GM12878 (cell line): ENCODE data around the gene MACROD2. TPM values are rescaled to one million over a fixed set of nuclear protein-coding genes. Genes with fewer than 3 reads are reported as not detected.

Source experiments
- ATAC-seq: fragments of 200-7000 bp; cut with Tn5 transposase; 3 replicates; pipeline ENCODE4 v1.9.1; 2020; ENCODE audit warnings: mild to moderate bottlenecking, moderate library complexity
- BruUV-seq: library from RNA; stranded (reverse); fragments of 400-500 nt; replicated peaks from 2 replicates; lab custom pipeline; 2021; lab: Mats Ljungman, UMichigan
- CTCF ChIA-PET: fragments of 300-600 bp; sonication (Branson Sonifier 250); formaldehyde crosslinking; extraction: SDS; loops from one replicate; lab custom pipeline; 2021; ENCODE audit warnings: inconsistent platforms; lab: Yijun Ruan, JAX
- POLR2A ChIA-PET: fragments of 350-600 bp; formaldehyde crosslinking; extraction: SDS; loops from one replicate; lab custom pipeline; 2021; ENCODE audit warnings: inconsistent platforms; lab: Charles Lee
- RAD21 ChIA-PET: fragments of 300-600 bp; sonication (Branson Sonifier 250); formaldehyde crosslinking; loops from one replicate; lab custom pipeline; 2023; ENCODE audit warnings: antibody characterized with exemption; ENCODE audit not compliant: unreplicated experiment; lab: Charles Lee
- SMC1A ChIA-PET: fragments of 300-600 bp; sonication (Branson Sonifier 250); formaldehyde crosslinking; loops from one replicate; lab custom pipeline; 2023; ENCODE audit not compliant: unreplicated experiment, uncharacterized antibody; lab: Charles Lee
- DNase-seq: peaks from one replicate; pipeline ENCODE4 v3.0.0-alpha.2; 2011; ENCODE audit warnings: low read depth, low spot score
- FAIRE-seq: peaks from 3 replicates; lab custom pipeline; 2011; peaks lifted over from hg19 to GRCh38; lab: Jason Lieb, UNC
- H2AFZ ChIP-seq: 2 replicates; pipeline ENCODE4 v1.6.0; 2011; ENCODE audit warnings: low read depth, low read length, control low read depth; ENCODE audit not compliant: control insufficient read depth
- H3K27ac ChIP-seq: 2 replicates; pipeline ENCODE4 v1.5.1; 2011; ENCODE audit warnings: control low read depth; ENCODE audit not compliant: control insufficient read depth, insufficient read depth
- H3K27me3 ChIP-seq, 2 experiments: replicated peaks in 1 of 2; 2 replicates each; pipeline versions ENCODE4 v1.6.0 to v1.6.1; 2011; ENCODE audit warnings: low read length in 1 of 2; ENCODE audit not compliant: control insufficient read depth in 2 of 2, insufficient read depth in 2 of 2
- H3K36me3 ChIP-seq, 2 experiments: 2 replicates each; pipeline ENCODE4 v1.5.1; 2011; ENCODE audit warnings: low read length in 1 of 2; ENCODE audit not compliant: control insufficient read depth in 2 of 2, insufficient read depth in 2 of 2
- H3K4me1 ChIP-seq: 2 replicates; pipeline ENCODE4 v1.6.1; 2011; ENCODE audit warnings: mild to moderate bottlenecking, low read length, moderate library complexity, mixed read lengths; ENCODE audit not compliant: control insufficient read depth, insufficient read depth
- H3K4me2 ChIP-seq: 2 replicates; pipeline ENCODE4 v1.6.0; 2011; ENCODE audit warnings: control low read depth; ENCODE audit not compliant: control insufficient read depth, insufficient read depth
- H3K4me3 ChIP-seq: fragments of 200-600 bp; sonication (generic); 2 replicates; pipeline ENCODE4 v1.5.1; 2016
- H3K79me2 ChIP-seq: 2 replicates; pipeline ENCODE4 v1.6.0; 2011; ENCODE audit warnings: low read length; ENCODE audit not compliant: control insufficient read depth, insufficient read depth
- H3K9ac ChIP-seq: 2 replicates; pipeline ENCODE4 v1.8.0; 2011; ENCODE audit warnings: low read length, control low read depth, mixed read lengths; ENCODE audit not compliant: control insufficient read depth, insufficient read depth
- H3K9me3 ChIP-seq: replicated peaks from 3 replicates; pipeline ENCODE4 v1.5.1; 2011; ENCODE audit warnings: mild to moderate bottlenecking, low read length; ENCODE audit not compliant: control insufficient read depth, insufficient read depth
- H4K20me1 ChIP-seq: 2 replicates; pipeline ENCODE4 v1.6.0; 2011; ENCODE audit not compliant: control insufficient read depth, insufficient read depth
- EGR1 ChIP-seq, 2 experiments: IDR thresholded peaks; 1 replicate in 1 of 2; 2 replicates in 1 of 2; pipeline ENCODE4 v1.6.1; 2011 to 2012; ENCODE audit warnings: low read depth in 2 of 2, low read length in 2 of 2, borderline replicate concordance in 1 of 2, mild to moderate bottlenecking in 1 of 2, moderate library complexity in 1 of 2
- FOXM1 ChIP-seq: IDR thresholded peaks from 2 replicates; pipeline ENCODE4 v1.6.1; 2012; ENCODE audit warnings: low read depth, mild to moderate bottlenecking, inconsistent platforms, low read length, moderate library complexity
- PBX3 ChIP-seq: IDR thresholded peaks from 2 replicates; pipeline ENCODE4 v1.6.1; 2011; ENCODE audit warnings: mild to moderate bottlenecking, low read depth, low read length, moderate library complexity; ENCODE audit not compliant: insufficient replicate concordance
- POLR2AphosphoS5 ChIP-seq: IDR thresholded peaks from 2 replicates; pipeline ENCODE4 v1.6.1; 2011; ENCODE audit warnings: mild to moderate bottlenecking, low read length, inconsistent platforms
- SMAD1 ChIP-seq: fragments of 450-650 bp; IDR thresholded peaks from 2 replicates; pipeline ENCODE4 v1.6.1; 2018; ENCODE audit warnings: mild to moderate bottlenecking, low read depth; ENCODE audit not compliant: partially characterized antibody
- WGBS: methylation state at CpG from one replicate; pipeline ENCODE4 v1.1.6; 2016; ENCODE audit warnings: low lambda C conversion rate; ENCODE audit not compliant: insufficient replicate concordance, insufficient coverage; ENCODE audit errors: missing lambda C conversion rate; 5-methylcytosine and 5-hydroxymethylcytosine counted together
- in situ Hi-C: fragments of 300-500 bp; cut with MboI; formaldehyde crosslinking; loops from 9 replicates; pipeline ENCODE4 v1.14.3; 2018; ENCODE audit warnings: mixed read lengths
- intact Hi-C: fragments of 100-400 bp; cut with micrococcal nuclease; formaldehyde crosslinking; loops from one replicate; pipeline ENCODE4 v1.14.2; 2022; ENCODE audit not compliant: unreplicated experiment
- polyA plus RNA-seq, 11 experiments: library from polyadenylated mRNA; depleted of rRNA in 4 of 11; unstranded in 6 of 11; stranded (reverse) in 5 of 11; fragments of >200 nt; fragmentation: Nextera tagmentation in 4 of 11; fragmentation: Illumina TruSeq in 1 of 11; extraction: Ambion mirVana in 4 of 11; extraction: Trizol in 1 of 11; gene quantifications; 1 replicate in 1 of 11; 2 replicates in 10 of 11; pipeline versions ENCODE4 v1.2.1 to v1.2.3, GENCODE V29; 2011 to 2016; ENCODE audit warnings: inconsistent platforms in 2 of 11, missing spikeins in 2 of 11, low read depth in 1 of 11
- total RNA-seq, 4 experiments: library from RNA; depleted of rRNA in 3 of 4; stranded (reverse); fragments of >200 nt in 3 of 4; fragmentation: Illumina TruSeq in 1 of 4; extraction: Trizol in 1 of 4; gene quantifications; 2 replicates each; pipeline versions ENCODE4 v1.2.1 to v1.2.3, GENCODE V29; 2013 to 2021
- TF ChIP-seq, protein P1 (sequence below): fragments of 450-650 bp; IDR thresholded peaks from 2 replicates; pipeline ENCODE4 v1.6.1; 2014; ENCODE audit warnings: mild to moderate bottlenecking

The MACROD2 gene
- total and polyA plus RNA-seq, 10 of the 15 experiments (the other 5 are each of a cell fraction or from before 2014, with no cell fraction given), result 1.1 to 21.5 (median 2.2) TPM

DNA sequence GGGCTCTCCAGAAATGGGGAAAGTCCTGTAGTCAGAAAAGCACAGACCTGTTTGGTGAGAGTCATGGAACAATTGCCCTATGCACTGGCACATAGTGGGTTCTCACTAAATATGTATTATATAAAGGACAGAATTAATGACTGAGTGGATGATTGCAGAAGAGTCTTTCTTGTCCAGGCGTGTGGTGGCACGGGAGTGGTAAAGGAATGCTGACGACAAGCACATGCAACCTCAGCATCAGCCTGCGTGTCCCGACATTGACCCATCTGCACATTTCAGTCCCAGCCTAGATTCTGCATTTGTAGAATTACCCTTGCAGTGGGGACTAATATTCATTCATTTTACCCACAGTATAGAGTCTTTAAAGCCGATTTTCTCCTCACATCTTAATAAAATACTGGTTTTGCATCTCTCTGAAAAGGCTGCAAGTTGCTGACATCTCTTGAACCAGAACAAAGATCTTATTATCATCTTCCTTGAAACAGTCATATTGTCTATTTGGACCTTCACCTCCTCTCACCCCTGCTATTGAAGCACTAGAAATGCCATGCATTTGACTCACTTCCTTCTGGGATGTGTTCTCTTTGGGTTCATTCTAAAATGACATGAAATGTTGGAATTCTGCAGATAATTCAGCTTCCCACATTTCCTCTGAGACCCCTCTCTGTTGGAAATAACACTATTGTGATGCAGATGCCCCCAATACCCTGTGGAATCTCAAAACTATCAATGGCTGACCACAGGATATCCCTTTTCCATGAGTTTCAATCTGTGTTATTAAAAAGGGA is 1225.7 kb downstream of the MACROD2 start:
- no peak overlapping the region for H3K27ac ChIP-seq
- 58% methylated on average over 6 of the region's 6 CpGs for WGBS
- H3K27me3 ChIP-seq, result no peaks in the 10 kb centered on the region; a peak in 1 of 4 replicates
- no peaks in the 10 kb centered on the region for H3K4me1 ChIP-seq
- no peak for FAIRE-seq
- intact Hi-C loops, result loop anchor here (10.0 kb wide), 1 partner anchor 586 kb away; no protein-coding TSS in a partner anchor
- BruUV-seq, result no TSS peak
- ChIA-PET POLR2A (no interaction called here), RAD21 (no interaction called here), CTCF (no interaction called here), SMC1A (no interaction called here)
- no peak overlapping the region for H3K9ac ChIP-seq
- no peaks in the 10 kb centered on the region for H3K79me2 ChIP-seq
- in situ Hi-C loops, result no loop called here
- H4K20me1 ChIP-seq, result no peaks in the 10 kb centered on the region
- no peak overlapping the region for H3K4me3 ChIP-seq
- no peaks in the 10 kb centered on the region for H3K9me3 ChIP-seq
- no peaks in the 10 kb centered on the region for H3K36me3 ChIP-seq
- TF ChIP-seq FOXM1 (no peak), SMAD1 (no peak), POLR2AphosphoS5 (no peak), EGR1 (IDR thresholded peaks at IDR 0.05; ENCODE audit: borderline replicate concordance in 1 of 2, low read depth in 2 of 2, low read length in 2 of 2) (no peak), PBX3 (no peak)
- TF ChIP-seq, protein P1, sequence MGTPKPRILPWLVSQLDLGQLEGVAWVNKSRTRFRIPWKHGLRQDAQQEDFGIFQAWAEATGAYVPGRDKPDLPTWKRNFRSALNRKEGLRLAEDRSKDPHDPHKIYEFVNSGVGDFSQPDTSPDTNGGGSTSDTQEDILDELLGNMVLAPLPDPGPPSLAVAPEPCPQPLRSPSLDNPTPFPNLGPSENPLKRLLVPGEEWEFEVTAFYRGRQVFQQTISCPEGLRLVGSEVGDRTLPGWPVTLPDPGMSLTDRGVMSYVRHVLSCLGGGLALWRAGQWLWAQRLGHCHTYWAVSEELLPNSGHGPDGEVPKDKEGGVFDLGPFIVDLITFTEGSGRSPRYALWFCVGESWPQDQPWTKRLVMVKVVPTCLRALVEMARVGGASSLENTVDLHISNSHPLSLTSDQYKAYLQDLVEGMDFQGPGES, result no peak
- H3K4me2 ChIP-seq, result no peak overlapping the region
- no peak for ATAC-seq
- DNase-seq, result no peak
- H2AFZ ChIP-seq, result no peak overlapping the region
